Keratinocyte (primary cell): Measurements from ENCODE around the gene IL22RA1. TPM values are rescaled to one million over a fixed set of nuclear protein-coding genes. Genes with fewer than 3 reads are reported as not detected.

Experiments used
- DNase-seq: peaks from one replicate; pipeline ENCODE4 v3.0.0-alpha.2; 2011; ENCODE audit warnings: low read depth, missing footprints, low spot score
- FAIRE-seq: peaks from 2 replicates; lab custom pipeline; 2011; peaks lifted over from hg19 to GRCh38; lab: Jason Lieb, UNC
- H2AFZ ChIP-seq: 2 replicates; pipeline ENCODE4 v1.6.0; 2012; ENCODE audit warnings: low read length, control low read depth, inconsistent platforms; ENCODE audit not compliant: control insufficient read depth
- H3K27ac ChIP-seq: 2 replicates; pipeline ENCODE4 v1.5.1; 2011; ENCODE audit warnings: low read length; ENCODE audit not compliant: control insufficient read depth, insufficient read depth
- H3K27me3 ChIP-seq: 3 replicates; pipeline ENCODE4 v1.6.0; 2011; ENCODE audit warnings: low read length; ENCODE audit not compliant: control insufficient read depth, insufficient read depth; ENCODE audit errors: extremely low read depth
- H3K36me3 ChIP-seq, 2 experiments: 2 replicates in 1 of 2; 3 replicates in 1 of 2; pipeline ENCODE4 v1.5.1; 2011; ENCODE audit warnings: low read length in 2 of 2, mild to moderate bottlenecking in 1 of 2; ENCODE audit not compliant: control insufficient read depth in 2 of 2, insufficient read depth in 2 of 2; ENCODE audit errors: extremely low read depth in 1 of 2
- H3K4me1 ChIP-seq: 3 replicates; pipeline ENCODE4 v1.5.1; 2011; ENCODE audit warnings: low read length; ENCODE audit not compliant: control insufficient read depth, insufficient read depth; ENCODE audit errors: extremely low read depth
- H3K4me2 ChIP-seq: 3 replicates; pipeline ENCODE4 v1.6.0; 2011; ENCODE audit warnings: low read depth, low read length; ENCODE audit not compliant: control insufficient read depth, insufficient read depth; ENCODE audit errors: extremely low read depth
- H3K4me3 ChIP-seq, 3 experiments: fragments of 200-600 bp in 1 of 3; sonication (generic) in 1 of 3; 2 replicates in 2 of 3; 3 replicates in 1 of 3; pipeline ENCODE4 v1.5.1; 2011 to 2016; ENCODE audit warnings: low read length in 3 of 3, mild to moderate bottlenecking in 3 of 3, control low read depth in 2 of 3, inconsistent platforms in 1 of 3, low read depth in 1 of 3, mixed read lengths in 1 of 3, mixed run types in 1 of 3, moderate library complexity in 1 of 3; ENCODE audit not compliant: control insufficient read depth in 2 of 3, insufficient read depth in 2 of 3; ENCODE audit errors: extremely low read depth in 1 of 3
- H3K79me2 ChIP-seq: 2 replicates; pipeline ENCODE4 v1.6.0; 2012; ENCODE audit warnings: low read length; ENCODE audit not compliant: control insufficient read depth, insufficient read depth
- H3K9ac ChIP-seq: 3 replicates; pipeline ENCODE4 v1.6.0; 2011; ENCODE audit warnings: low read length; ENCODE audit not compliant: control insufficient read depth, insufficient read depth; ENCODE audit errors: extremely low read depth
- H3K9me1 ChIP-seq: 3 replicates; pipeline ENCODE4 v1.6.0; 2011; ENCODE audit warnings: low read length; ENCODE audit not compliant: control insufficient read depth, insufficient read depth; ENCODE audit errors: extremely low read depth
- H3K9me3 ChIP-seq: 2 replicates; pipeline ENCODE4 v1.5.1; 2012; ENCODE audit warnings: low read depth, low read length; ENCODE audit not compliant: control insufficient read depth
- H4K20me1 ChIP-seq: 3 replicates; pipeline ENCODE4 v1.6.0; 2011; ENCODE audit warnings: low read length; ENCODE audit not compliant: control insufficient read depth, insufficient read depth; ENCODE audit errors: extremely low read depth
- EZH2 ChIP-seq: IDR thresholded peaks from one replicate; pipeline ENCODE4 v1.6.1; 2012; ENCODE audit warnings: inconsistent platforms, mild to moderate bottlenecking, low read length, moderate library complexity
- dilution Hi-C: fragments of 300-500 bp; cut with MboI; formaldehyde crosslinking; loops from one replicate; pipeline ENCODE4 v1.7.0; 2020; ENCODE audit warnings: low sequenced_read_pairs; ENCODE audit not compliant: extremely low pct_ligation_motif_present
- polyA plus RNA-seq, 5 experiments: library from polyadenylated mRNA; depleted of rRNA in 3 of 5; stranded (reverse) in 3 of 5; stranded (forward) in 1 of 5; unstranded in 1 of 5; fragments of >200 nt; gene quantifications; 1 replicate in 1 of 5; 2 replicates in 3 of 5; 3 replicates in 1 of 5; pipeline versions ENCODE4 v1.2.1 to v1.2.3, GENCODE V29; 2011 to 2012; ENCODE audit warnings: missing spikeins in 2 of 5, low read depth in 1 of 5, low replicate concordance in 1 of 5
- TF ChIP-seq, protein P1 (sequence below), 3 experiments: IDR thresholded peaks in 1 of 3; conservative IDR thresholded peaks in 1 of 3; optimal IDR thresholded peaks in 1 of 3; 2 replicates in 2 of 3; 3 replicates in 1 of 3; pipeline versions ENCODE3 to v1.5.1; 2011; ENCODE audit warnings: low read length in 3 of 3, mild to moderate bottlenecking in 3 of 3, moderate library complexity in 2 of 3, control low read depth in 1 of 3, inconsistent platforms in 1 of 3; ENCODE audit not compliant: insufficient read depth in 2 of 3; ENCODE audit errors: extremely low read depth in 1 of 3

IL22RA1 gene
- polyA plus RNA-seq, 1 donor (not counting 4 experiments of a cell fraction or from before 2014, with no cell fraction given) = 1.7 TPM

DNA sequence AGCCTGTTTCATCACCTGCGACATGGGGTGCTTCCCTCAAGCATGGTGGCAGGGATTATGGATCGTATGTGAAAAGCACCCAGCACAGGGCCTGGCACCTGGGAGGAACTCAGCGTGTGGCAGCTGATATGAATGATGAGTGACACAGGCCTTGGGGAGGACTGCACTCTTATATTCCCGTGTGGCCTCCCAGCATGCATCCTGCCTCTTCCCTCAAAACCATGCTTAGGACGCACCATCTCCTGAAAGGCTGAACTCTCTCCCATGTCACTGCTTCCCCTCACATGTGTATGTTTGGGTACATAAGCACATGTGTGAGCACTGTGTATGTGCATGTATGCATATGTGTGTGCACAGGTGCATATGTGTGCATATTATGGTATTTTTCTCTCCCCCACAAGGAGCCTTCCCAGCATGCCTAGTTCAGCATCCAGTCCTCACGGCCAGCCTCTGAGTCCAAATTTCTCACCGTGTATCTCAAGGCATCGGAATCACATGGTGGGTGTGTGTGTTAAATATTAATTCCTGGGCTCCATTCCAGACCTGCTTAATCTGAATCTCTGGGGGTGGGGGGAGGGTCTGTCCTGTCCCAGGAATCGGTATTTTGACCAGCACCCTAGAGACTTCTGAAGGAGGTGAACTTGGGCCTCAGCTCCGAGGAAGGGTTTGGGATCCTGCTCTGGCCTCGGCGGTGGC is 43.8 kb downstream of the IL22RA1 start:
- dilution Hi-C loops = no loop called here
- Histone ChIP-seq H3K27me3 (no peaks in the 10 kb centered on the region), H3K79me2 (no peaks in the 10 kb centered on the region), H3K36me3 (no peaks in the 10 kb centered on the region), H3K4me1 (no peaks in the 10 kb centered on the region), H3K9ac (no peak overlapping the region), H3K27ac (no peak overlapping the region), H3K9me1 (no peaks in the 10 kb centered on the region), H3K4me2 (no peak overlapping the region), H3K4me3 (no peak overlapping the region), H4K20me1 (no peaks in the 10 kb centered on the region), H3K9me3 (no peaks in the 10 kb centered on the region), H2AFZ (no peak overlapping the region)
- FAIRE-seq (no peak), DNase-seq (no peak)
- TF ChIP-seq, protein P1, sequence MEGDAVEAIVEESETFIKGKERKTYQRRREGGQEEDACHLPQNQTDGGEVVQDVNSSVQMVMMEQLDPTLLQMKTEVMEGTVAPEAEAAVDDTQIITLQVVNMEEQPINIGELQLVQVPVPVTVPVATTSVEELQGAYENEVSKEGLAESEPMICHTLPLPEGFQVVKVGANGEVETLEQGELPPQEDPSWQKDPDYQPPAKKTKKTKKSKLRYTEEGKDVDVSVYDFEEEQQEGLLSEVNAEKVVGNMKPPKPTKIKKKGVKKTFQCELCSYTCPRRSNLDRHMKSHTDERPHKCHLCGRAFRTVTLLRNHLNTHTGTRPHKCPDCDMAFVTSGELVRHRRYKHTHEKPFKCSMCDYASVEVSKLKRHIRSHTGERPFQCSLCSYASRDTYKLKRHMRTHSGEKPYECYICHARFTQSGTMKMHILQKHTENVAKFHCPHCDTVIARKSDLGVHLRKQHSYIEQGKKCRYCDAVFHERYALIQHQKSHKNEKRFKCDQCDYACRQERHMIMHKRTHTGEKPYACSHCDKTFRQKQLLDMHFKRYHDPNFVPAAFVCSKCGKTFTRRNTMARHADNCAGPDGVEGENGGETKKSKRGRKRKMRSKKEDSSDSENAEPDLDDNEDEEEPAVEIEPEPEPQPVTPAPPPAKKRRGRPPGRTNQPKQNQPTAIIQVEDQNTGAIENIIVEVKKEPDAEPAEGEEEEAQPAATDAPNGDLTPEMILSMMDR (optimal IDR thresholded peaks at IDR 0.05 in 1 of 3, IDR thresholded peaks at IDR 0.05 in 1 of 3, conservative IDR thresholded peaks at IDR 0.05 in 1 of 3; ENCODE audit: extremely low read depth in 1 of 3, insufficient read depth in 2 of 3, low read length in 3 of 3) = no peak
- TF ChIP-seq EZH2 = no peak

DNA sequence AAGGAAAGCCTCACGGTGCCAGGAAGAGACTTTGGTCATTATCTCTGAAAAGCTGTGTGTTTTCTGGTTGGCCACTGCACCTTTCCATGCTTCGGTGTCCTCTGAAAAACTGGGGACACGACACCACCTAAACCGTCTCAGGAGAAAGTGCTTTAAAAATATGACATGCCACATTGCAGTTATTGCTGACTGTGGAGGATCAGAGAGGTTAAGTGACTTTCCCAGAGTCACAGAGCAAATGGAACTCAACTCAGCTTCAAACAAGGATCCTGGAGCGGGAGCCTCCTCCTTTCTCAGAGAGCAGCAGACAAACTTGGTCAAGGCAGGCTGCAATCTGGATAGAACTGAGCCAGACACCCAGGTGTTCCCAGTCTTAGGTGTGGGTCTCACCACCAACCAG is 44.8 kb downstream of the IL22RA1 start:
- Histone ChIP-seq H3K9ac (no peak overlapping the region), H3K4me1 (no peaks in the 10 kb centered on the region), H3K9me3 (no peaks in the 10 kb centered on the region), H3K27ac (no peak overlapping the region), H3K9me1 (no peaks in the 10 kb centered on the region), H4K20me1 (no peaks in the 10 kb centered on the region), H3K4me2 (no peak overlapping the region), H3K36me3 (no peaks in the 10 kb centered on the region), H3K79me2 (no peaks in the 10 kb centered on the region), H2AFZ (no peak overlapping the region), H3K27me3 (no peaks in the 10 kb centered on the region), H3K4me3 (no peak overlapping the region)
- FAIRE-seq (no peak), DNase-seq (no peak)
- TF ChIP-seq, protein P1 (optimal IDR thresholded peaks at IDR 0.05 in 1 of 3, IDR thresholded peaks at IDR 0.05 in 1 of 3, conservative IDR thresholded peaks at IDR 0.05 in 1 of 3; ENCODE audit: extremely low read depth in 1 of 3, insufficient read depth in 2 of 3, low read length in 3 of 3) = no peak
- no peak for TF ChIP-seq EZH2
- dilution Hi-C loops = no loop called here
